ENCODE measurements around the gene STK25.

STK25 gene

DNA sequence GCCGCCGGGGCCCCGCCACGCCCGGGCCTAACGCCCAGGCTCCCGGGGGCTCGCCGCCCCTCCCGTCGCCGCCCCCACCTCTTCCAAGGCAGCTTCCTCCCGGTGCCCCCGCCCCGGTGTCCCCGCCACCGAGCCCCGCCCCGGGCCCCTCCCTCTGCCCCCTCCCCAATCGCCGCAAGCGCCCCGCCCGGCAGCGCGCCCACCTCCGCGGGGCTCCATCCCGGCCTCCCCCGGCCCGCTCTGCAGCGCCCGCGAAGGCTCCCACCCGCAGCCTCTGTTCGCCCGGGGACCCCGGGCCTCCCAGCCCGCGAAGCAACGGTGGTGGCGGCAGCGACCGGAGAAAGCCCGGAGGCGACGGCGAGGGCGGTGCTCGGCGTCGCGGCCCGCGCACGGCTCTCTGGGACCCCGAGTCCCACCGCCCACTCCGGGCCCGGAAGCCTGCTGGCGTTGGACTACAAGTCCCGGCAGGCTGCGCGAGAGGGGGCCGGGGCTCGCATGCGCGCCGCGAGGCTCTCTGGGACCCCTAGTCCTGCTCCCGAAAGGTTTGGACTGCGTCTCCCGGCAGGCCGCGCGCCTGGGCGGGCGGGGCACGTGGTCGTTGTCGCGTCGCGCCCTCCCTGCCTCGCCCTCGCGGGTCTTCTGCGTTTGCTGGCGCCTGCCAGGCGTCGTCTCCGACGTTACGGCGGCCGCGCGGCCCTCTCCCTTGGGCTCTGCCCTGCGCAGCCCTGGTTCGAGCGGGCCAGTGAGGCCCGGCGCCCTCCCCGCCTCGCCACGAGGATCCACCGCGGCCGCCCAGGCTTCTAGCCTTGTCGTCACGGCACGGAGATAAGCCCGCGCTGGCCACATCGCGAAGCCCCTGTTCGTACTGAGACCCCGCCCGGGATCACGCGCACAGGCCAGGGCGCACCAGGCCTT, at the start of gene STK25:
Gene STK25, minus strand, starts transcription at position 345 of the 915 bp plus-strand sequence. CDS start 549 bp downstream, outside the sequence.
- peak; percentile 98 for DNase-seq (ENCODE audit: low read depth)

DNA sequence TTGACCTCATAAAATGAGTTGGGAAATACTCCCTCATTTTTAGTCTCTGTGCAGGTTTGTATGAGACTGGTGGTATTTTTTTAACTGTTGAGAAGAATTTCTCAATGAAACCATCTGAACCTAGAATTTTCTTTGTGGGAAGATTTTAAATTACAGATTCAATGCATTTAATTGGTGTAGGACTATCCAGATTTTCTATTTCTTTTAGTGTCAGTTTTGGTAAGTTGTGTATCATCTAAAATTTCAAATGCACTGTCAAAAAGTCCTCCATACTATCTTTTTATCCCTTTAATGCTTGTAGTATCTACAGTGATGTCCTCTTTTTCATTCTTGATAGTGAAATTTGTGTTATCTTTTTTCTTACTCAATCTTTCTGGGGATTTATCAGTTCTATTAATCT, 48.4 kb upstream of the STK25 start:
- DNase-seq (ENCODE audit: low read depth) = no peak

DNA sequence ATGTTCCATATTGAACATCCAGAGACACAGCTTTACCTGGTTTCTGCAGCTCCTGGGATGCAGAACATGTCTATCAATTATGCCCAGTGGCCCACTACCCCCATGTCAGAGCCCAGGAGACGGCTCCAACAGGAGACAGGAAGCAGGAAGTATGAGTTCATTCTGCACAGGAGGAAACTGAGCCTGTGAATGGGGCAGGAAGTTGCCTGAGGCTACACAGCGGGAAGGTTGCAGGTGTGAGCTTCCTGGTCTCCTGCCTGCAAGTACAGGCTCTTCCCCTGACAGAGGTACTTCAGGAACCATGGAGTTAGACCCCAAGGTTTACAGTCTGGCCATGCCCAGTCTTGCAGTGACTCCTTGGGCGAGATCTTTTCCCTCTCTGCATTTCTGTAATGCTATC, 47.3 kb upstream of the STK25 start:
- DNase-seq (ENCODE audit: low read depth) = no peak

DNA sequence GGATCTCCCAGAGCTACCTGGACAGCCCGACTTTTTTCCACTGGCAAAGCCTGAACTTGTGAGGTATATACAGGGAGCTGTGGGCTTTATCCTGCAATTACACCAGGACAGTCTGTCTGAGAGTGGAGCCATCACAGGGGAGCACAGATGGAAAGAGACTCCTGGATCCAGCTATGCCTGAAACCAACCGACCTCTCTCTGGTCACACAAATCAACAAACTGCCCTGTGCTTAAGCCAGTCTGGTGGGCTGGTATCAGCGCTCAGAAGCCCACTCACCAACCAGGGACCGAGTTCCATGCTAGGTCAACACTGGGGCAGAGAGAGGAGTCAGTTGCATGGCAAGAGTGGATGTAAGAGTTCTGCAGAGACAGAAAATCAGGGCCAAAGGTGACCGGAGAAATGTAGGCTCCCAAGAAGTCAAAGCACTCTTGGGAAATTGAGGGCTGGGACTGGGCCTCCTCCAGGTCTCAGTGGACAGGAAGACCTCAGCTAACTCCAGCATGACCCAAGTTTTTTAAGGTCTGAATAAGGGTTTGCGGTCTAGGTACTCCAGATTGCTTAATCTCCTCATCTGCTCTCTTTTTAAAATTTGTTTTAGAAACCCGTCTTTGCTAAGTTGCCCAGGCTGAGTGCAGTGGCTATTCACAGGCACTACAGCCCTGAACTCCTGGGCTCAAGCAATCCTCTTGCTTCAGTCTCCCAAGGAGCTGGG, 46.4 kb upstream of the STK25 start:
- DNase-seq (ENCODE audit: low read depth) = no peak

DNA sequence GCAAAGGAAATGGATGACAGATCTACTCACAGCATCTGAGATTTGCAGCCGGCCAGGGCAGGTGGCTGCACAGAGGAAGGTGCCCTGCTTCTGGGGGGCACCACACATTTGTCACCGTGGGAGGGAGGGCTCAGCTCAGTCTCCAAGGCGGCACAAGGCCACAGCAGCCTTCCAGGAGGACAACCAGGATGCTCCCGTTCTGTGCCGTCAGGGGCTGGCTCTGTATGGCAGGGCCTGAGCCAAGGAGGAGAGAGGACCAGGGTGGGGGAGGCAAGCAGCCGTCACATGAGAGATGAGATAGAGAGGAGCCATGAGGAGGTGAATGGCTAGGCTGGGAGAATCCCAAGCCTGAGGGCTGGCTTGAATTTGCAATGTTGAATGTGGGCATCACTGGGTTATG, 45.6 kb upstream of the STK25 start:
- DNase-seq (ENCODE audit: low read depth) = no peak

DNA sequence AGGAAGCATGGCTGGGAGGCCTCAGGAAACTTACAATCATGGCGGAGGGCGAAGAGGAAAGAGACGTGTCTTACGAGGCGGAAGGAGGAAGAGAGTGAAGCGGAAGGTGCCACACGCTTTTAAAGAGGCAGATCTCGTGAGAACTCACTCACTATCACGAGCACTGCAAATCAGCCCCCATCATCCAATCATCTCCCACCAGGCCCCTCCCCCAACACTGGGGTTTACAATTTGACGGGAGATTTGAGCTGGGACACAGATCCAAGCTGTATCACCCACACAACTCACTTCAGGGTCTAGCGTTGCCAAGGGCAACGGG, 45.1 kb upstream of the STK25 start:
- no peak for DNase-seq (ENCODE audit: low read depth)

DNA sequence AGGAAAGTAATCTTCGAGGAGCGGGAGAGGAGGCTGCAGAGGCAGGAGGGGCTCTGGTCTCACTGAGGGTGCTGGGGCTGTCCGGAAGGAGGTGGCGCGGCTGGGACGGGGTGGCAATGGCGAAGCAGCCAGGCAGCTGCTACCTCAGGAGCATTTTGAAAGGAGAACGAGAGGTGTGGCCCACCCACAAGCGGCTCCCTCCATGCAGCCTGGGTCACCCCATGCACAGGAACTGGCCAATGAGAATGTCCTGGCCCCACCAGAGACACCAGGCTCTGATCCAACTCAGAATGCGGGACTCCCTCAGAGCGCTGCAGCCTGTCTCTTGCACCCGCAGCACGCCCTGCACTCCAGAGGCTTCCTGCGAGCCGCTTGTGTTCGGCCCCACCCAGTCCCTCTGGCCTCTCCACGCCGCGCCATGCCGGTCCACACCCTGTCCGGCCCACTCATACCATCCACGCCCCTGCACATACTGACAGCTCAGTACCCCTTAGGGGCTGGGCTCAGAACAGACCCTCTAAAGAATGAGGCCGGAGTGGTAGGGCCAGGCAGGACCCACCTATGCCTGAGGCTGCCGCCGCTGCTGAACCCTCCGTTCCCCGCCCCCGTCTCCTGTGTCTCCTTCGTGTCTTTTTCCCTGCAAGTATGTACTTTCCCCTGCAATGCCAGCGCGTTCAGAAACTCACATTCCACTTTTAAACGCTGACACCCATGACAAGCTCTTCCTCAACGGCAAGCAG, 43.8 kb upstream of the STK25 start:
- DNase-seq (ENCODE audit: low read depth) = no peak

DNA sequence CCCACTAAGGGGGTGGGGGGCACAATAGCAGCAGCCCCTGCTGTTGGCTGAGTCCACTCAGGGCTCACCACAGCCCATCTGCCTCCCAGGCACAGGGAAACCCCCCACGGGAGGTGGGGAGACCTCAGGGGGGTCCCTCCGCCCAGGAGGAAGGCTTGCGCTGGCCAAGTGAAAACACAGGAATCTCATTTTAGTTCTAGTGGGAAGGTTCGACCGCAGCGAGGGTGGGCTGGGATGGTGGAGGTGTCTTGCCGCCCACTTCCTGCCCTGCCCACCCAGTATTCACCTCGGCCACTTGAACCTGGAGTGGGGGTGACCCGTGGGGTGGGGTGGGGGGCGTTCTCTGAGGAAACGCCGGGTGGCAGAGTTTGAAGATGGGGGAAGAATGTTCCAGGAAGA, 43.2 kb upstream of the STK25 start:
- no peak for DNase-seq (ENCODE audit: low read depth)

DNA sequence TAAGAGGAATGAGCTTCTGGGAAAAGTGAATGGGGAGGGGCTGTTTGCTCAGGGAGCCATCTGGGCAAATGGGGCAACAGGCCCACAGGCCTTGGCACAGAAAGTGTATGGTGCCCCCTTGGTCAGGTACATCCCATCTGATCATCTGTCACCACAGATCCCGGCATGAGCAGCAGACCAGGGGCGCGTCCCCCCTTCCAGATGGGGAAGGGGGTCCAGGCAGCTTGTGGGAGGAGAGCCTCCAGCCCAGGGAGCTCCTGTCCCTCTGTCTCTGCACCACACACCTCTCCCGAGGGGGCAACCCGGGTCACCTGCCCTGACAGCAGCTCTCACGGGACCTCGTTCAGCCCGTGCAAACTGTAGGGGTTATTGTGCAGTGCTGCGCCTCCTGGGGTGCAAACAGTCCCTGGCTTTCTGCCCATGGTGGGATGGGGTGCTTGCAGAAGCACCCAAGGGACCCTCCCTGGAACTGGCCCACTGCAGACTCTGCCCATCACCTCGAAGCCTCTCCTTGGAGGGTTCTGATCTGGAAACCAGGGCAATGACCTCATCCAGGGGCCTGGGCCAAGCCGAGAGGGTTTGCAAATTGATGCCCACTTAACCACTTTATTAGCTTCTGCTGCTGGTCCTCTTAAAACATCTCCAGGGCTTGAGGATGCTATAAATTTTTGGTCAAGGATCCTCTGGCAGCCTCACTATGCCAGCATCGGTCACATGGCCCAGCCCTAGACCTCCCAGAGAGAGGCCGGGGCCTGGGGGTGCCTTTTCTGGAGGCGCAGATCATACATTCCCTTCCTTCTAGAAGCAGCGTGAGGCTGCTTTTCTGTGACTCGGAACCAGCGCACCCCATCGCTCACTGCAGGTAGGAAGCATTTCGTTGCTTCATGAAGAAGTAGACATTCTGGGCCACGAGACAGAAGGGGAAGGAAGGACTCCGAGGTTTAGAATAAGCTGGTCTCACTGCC, 42.5 kb upstream of the STK25 start:
- DNase-seq (ENCODE audit: low read depth) = no peak

DNA sequence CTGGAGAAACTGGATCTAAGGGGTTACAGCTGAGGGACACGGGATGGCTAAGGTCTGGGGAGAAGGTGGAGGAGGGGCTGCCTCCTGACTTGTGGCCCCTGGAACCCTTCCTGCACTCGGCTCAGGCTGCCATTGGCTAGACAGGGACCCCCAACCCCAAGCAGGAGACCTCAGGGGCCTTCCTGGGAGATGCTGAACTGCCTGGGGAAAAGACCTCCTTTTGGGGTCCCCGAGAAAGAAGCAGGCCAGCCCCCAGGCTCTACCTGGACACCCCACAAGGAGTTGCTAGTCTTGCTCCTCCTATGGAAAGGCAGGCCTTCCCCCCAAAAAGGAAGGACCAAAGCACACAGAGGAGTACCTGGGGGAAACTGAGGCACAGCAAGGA, 40.1 kb upstream of the STK25 start:
- DNase-seq (ENCODE audit: low read depth) = no peak

DNA sequence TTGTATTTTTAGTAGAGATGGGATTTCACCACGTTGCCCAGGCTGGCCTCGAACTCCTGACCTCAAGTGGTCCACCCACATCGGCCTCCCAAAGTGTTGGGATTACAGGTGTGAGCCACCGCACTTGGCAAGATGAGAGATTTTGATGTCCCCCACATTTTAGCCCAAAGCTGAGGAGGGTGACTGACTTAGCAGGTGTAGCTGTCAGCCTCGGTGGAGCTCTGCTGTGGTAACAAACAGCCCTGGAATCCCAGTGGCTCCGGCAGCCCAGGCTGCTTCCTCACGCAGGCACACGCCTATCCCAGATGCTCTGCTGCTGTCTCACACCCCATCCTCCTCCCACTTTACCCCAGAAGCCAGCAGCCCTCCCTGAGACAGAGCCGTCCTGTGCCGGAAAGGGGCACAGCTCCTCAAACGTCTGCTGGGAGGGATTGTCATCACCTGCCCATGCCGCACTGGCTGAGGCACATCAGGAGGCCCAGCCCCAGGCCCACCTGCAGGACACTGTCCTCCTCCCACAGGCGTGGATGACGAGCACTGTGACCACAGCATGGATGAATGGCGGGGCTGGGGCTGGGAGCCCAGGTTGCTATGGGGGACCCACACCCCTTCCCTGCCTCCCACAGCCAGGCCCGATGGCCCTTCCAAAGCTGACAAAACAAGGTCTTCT, 39.5 kb upstream of the STK25 start:
- no peak for DNase-seq (ENCODE audit: low read depth)

DNA sequence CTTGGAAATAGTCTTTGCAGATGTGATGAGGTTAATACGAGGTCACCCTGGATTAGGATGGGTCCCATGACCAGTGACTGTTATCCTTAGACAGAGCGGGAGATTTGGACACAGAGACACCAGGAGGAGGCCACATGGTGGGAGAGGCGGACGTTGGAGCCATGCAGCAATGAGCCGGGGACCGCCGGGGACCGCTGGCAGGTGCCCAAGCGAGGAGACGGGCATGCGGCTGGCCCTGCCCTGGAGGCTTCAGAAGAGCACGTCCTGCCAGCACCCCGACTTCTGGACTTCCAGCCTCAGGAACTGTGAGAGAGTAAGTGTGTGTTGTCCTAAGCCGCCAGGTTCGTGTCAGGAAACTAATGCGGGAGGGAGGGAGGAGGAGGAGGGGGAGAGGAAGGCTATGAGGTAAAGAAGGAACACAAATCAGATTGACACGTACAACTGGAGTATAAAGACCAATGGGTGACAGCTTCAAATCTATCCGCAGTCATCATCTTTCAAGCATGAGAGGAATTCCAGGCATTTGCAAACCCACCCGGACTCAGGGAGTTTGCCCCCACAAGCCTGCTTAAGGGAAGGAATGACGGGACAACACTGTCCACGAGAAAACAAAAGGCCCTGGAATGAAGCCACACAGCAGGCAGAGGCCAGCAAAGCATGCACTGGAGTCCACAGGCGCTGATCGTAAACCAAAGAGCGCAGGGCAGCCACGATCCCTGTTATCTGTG, 38.6 kb upstream of the STK25 start:
- DNase-seq (ENCODE audit: low read depth) = no peak

DNA sequence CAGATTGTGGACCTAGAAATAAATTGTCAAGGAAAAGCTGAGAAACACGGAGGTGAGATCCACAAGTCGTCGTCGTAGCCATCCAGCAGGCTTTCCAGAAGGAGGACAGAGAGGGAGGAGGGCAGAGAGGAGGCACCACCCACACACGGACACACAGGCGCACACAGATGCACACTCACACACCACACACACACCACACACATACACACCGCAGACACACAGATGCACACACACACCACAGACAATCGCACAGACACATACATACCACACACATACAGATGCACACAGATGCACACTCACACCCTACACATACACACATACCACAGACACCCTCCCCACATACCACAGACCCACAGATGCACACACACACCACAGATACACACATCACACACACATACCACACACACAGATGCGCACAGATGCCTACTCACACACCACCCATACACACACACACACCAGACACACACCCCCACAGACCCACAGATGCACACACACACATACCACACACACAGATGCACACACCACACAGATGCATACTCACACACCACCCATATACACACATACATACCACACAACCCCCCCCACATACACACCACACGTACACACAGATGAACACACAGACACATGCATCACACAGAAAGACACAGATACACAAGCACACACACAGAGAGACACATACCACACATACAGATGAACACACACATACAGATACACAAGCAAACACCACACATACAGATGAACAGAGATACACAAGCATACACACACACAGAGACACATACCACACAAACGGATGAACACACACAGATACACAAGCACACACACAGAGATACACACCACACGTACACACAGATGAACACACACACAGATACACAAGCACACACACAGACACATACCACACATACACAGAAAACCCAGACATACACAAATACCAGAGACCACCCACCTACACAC, 37.4 kb upstream of the STK25 start:
- no peak for DNase-seq (ENCODE audit: low read depth)

DNA sequence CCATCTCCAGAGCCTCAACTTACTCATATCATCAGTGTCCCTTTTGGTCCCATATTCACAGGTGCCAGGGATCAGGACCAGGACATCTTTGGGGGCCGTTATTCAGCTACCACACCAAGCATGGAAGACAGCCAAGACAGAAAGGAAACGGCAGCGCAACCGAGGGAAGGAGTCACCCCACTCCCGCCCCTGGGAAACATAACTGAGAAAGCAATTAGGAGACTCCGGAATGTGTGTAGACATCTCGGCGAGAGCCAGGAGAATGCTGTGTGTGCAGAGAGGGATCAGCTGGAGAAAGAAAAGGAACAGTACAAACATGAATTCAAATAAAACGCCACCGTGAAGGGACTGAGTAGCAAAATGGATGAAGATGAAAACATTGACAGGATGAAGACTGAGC, 36.7 kb upstream of the STK25 start:
- no peak for DNase-seq (ENCODE audit: low read depth)

DNA sequence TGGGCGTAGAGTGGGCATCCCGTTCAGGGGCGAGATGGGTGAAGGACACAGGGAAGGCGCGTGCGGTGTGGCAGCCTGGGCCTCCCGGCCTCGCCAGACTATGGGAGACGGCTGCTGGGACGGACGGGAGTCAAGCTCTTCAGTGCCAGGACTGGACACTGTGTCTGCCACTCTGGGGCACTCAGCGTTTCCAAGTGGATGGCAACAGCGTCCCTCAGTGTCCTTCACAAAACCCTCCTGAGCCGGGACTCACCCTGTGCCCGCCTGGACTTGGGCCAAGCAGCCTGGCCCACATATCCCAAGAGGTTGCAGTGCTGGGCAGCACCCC, 33.9 kb upstream of the STK25 start:
- DNase-seq (ENCODE audit: low read depth) = no peak

DNA sequence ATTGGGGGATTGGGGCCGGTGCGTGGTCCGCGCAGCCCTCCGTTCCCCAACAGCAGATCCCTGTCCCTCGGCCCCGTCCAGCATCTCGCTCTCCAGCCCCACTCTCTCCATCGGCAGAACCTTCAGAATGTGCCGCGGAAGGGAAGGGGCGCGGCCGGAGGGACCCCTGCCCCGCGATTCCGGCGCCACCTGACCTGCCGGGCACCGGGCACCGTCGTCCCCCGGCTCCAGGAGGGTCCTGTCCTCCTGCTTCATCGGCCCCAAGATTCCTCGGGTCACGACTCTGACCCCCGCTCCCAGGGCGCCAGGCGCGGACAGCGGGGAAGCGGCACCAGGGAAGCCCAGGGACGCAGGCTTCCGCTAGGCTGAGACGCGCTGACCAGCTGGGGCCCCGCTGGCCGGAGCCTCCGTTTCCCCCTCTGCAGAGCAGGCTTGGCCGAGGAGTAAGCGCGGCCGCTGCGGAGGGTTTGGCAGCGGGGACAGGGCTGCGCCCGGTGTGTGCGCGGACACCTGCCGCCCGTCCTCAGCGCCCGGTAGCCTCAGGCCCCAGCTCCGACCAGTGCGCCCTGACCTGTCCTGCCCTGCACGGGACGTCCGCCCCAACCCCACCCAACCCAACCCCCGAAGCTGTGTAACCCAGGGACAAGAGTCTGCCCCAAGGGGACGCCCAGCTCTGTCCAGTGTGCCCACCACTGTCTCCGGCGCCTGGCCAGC, 33.3 kb upstream of the STK25 start:
- no peak for DNase-seq (ENCODE audit: low read depth)

DNA sequence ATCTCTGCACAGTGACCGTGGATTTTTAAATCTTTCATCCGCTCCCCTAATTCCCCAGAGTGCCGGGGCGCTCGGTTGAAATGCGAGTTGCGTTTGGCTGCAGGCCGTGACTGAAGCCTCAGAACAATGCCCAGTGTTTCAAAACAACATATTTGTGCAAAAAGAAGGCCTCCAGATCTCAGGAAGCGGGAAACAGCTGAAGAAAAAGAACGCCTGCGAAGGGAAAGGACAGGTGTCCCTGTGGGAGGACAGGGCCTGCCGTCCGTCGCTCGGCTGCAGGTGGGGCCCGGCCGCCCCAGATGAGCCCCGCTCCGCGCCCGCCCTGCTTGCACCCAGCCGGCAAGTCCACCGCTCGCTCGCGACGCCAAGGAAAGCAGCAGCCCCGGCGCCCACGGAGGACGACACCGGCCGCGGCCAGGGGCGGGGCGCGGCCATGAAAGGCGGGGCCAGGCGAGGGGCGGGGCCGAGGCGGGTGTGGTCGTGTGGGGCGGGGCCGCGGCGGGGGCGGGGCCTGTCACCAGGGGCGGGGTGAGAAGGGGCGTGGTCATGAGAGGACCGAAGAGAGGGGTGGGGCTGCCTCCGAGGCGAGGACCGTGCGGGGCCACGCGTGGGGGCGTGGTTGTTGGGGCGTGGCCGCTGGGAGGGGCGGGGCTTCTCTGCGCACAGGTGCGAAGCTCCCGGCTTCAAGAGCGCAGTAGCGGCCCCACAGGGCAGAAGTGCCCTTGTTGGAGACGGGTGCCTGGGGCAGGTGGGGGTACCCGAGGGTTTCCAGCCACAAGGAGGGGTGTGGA, 32.6 kb upstream of the STK25 start:
- DNase-seq (ENCODE audit: low read depth) = peak; percentile 25

DNA sequence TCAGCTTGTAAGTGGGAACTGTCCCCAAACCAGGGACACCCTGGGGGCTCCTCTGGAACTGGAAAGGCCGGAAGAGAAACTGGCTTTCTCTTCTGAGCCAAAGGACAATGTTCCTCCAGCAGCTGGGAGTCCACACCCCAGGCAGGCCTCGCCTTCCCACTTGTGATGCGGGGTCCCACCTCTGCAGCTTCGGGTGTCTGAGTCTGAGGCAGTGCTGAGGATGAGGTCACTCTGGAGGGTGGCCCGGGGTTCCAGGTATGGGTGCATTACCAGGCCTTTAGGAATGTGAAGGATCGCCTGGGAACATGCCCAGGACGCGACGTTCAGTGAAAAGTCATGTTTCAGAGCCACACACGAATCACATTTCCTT, 32.0 kb upstream of the STK25 start:
- DNase-seq (ENCODE audit: low read depth) = no peak
